Fibroblast of lung (primary cell): ENCODE data around the gene VPS37D.
"Not testable (repeated sequence)": the region's sequence is repeated elsewhere in the genome, so short reads cannot be mapped to it uniquely, and the experiment has no call there.

Source experiments
- EZH2 ChIP-seq: IDR thresholded peaks from 2 replicates; pipeline ENCODE4 v1.5.1; 2012; ENCODE audit warnings: low read length, control low read depth, mild to moderate bottlenecking; ENCODE audit errors: missing control alignments
- TF ChIP-seq, protein P1 (sequence below), 2 donors: IDR thresholded peaks in 1 of 2; conservative IDR thresholded peaks in 1 of 2; 1 replicate in 1 of 2; 2 replicates in 1 of 2; pipeline ENCODE4 v1.5.1; 2011 to 2012; ENCODE audit warnings: low read length in 2 of 2, control low read depth in 1 of 2, inconsistent platforms in 1 of 2, low read depth in 1 of 2, mild to moderate bottlenecking in 1 of 2

DNA sequence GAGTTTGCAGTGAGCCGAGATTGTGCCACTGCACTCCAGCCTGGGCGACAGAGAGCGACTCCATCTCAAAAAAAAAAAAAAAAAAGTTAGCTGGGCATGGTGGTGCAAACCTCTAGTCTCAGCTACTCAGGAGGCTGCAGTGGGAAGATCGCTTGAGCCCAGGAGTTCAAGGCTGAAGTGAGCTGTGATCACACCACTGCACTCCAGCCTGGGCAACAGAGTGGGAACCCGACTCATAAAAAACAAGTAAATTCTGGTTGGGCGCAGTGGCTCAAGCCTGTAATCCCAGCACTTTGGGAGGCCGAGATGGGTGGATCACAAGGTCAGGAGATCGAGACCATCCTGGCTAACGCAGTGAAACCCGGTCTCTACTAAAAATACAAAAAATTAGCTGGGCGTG lies 48.2 kb upstream of the VPS37D start:
- TF ChIP-seq, protein P1, sequence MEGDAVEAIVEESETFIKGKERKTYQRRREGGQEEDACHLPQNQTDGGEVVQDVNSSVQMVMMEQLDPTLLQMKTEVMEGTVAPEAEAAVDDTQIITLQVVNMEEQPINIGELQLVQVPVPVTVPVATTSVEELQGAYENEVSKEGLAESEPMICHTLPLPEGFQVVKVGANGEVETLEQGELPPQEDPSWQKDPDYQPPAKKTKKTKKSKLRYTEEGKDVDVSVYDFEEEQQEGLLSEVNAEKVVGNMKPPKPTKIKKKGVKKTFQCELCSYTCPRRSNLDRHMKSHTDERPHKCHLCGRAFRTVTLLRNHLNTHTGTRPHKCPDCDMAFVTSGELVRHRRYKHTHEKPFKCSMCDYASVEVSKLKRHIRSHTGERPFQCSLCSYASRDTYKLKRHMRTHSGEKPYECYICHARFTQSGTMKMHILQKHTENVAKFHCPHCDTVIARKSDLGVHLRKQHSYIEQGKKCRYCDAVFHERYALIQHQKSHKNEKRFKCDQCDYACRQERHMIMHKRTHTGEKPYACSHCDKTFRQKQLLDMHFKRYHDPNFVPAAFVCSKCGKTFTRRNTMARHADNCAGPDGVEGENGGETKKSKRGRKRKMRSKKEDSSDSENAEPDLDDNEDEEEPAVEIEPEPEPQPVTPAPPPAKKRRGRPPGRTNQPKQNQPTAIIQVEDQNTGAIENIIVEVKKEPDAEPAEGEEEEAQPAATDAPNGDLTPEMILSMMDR (conservative IDR thresholded peaks at IDR 0.05 in 1 of 2, IDR thresholded peaks at IDR 0.05 in 1 of 2; ENCODE audit: low read depth in 1 of 2, low read length in 2 of 2), result not testable (repeated sequence)
- TF ChIP-seq EZH2, result not testable (repeated sequence)
